Measurements from ENCODE around the gene SLC35G2. TPM values are rescaled to one million over a fixed set of nuclear protein-coding genes. Genes with fewer than 3 reads are reported as not detected.

SLC35G2 gene
- total RNA-seq, 4 donors from 2014 or later: 15.1 to 26.1 (median 20.0) TPM

DNA sequence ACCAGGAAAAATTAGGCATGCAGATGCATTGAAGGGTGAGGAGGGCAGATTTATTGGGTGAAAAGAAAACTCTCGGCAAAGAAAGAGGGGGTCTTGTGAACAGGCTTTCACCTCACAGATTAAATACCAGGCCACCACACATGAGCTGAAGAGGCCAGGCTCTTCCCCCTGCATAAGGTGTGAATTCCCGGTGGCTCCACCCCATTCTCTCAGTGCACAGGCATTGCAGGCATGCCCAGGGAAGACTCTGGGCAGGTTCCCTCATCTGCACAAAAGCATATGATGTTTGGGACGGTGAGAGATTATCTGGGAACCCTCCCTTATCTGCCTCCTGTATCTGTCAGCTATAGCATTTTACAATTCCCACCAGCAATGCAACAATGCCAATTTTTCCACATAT, 7.2 kb upstream of the SLC35G2 start:
- TF ChIP-seq, protein P1, sequence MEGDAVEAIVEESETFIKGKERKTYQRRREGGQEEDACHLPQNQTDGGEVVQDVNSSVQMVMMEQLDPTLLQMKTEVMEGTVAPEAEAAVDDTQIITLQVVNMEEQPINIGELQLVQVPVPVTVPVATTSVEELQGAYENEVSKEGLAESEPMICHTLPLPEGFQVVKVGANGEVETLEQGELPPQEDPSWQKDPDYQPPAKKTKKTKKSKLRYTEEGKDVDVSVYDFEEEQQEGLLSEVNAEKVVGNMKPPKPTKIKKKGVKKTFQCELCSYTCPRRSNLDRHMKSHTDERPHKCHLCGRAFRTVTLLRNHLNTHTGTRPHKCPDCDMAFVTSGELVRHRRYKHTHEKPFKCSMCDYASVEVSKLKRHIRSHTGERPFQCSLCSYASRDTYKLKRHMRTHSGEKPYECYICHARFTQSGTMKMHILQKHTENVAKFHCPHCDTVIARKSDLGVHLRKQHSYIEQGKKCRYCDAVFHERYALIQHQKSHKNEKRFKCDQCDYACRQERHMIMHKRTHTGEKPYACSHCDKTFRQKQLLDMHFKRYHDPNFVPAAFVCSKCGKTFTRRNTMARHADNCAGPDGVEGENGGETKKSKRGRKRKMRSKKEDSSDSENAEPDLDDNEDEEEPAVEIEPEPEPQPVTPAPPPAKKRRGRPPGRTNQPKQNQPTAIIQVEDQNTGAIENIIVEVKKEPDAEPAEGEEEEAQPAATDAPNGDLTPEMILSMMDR (IDR thresholded peaks at IDR 0.05; ENCODE audit: low read depth): no peak

DNA sequence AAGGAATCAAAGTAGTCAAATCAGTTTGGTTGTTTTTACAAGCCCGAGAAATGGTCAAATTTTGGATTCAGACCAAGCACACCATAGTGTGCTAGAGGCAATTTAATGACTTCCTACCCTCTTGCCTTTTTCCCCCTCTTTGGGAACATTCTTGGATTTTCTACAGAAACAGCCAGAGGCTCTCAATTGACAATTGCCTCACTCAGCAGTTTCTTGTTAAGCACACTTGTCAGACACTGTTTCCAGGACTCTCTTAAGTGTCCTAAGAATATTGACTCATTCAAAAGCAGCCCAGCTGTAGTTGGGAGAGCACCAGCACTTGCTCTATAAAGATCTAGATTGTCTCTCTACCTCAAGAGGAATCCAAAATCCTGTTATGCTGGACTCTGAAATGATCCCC, 1.5 kb upstream of the SLC35G2 start:
- TF ChIP-seq, protein P1 (IDR thresholded peaks at IDR 0.05; ENCODE audit: low read depth): no peak

DNA sequence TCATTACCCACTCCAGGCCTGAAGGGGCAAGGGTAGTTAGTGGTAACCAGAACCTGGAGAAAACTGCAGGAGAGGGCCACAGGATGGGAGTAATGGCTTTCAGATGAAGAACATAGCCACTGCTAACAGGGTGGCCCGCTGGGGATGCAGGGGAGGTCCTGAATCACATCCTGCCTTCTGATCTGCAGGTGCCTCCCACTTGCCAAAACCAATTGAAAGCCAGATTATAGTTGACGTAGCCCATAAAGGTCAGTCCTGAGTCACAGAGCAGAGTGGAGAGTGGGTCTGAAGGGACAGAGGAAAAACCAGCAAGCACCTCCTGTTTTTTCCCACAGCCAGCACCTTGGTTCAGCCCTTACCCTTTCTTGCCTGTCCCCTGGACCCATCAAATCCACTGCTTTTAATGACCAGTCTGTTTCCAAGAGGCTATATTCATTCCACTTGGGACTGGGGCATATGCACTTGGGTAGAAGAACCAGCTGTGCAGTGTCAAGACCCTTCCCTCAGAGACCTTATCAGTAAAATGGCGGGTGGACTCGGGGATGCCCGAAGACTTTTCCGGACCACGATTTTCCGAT, 646 bp upstream of the SLC35G2 start:
- TF ChIP-seq, protein P1 (IDR thresholded peaks at IDR 0.05; ENCODE audit: low read depth): no peak

DNA sequence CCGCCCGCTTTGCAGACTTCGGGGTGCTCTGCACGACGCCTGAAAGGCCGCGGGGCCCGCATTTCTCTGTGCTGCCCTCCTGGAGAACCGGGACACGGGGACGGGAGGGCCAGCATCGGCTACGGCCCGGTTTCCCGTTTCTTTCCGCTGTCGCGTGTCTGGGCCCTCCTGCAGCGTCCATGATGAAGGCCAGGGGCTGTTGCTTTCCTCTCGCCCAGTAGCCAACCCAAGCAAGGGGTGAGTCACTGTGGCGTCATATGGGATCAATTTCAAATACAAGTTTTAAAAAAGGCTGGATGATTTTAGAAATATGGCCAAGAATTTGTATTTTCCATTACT, 435 bp downstream of the SLC35G2 start:
- TF ChIP-seq, protein P1 (IDR thresholded peaks at IDR 0.05; ENCODE audit: low read depth): no peak

DNA sequence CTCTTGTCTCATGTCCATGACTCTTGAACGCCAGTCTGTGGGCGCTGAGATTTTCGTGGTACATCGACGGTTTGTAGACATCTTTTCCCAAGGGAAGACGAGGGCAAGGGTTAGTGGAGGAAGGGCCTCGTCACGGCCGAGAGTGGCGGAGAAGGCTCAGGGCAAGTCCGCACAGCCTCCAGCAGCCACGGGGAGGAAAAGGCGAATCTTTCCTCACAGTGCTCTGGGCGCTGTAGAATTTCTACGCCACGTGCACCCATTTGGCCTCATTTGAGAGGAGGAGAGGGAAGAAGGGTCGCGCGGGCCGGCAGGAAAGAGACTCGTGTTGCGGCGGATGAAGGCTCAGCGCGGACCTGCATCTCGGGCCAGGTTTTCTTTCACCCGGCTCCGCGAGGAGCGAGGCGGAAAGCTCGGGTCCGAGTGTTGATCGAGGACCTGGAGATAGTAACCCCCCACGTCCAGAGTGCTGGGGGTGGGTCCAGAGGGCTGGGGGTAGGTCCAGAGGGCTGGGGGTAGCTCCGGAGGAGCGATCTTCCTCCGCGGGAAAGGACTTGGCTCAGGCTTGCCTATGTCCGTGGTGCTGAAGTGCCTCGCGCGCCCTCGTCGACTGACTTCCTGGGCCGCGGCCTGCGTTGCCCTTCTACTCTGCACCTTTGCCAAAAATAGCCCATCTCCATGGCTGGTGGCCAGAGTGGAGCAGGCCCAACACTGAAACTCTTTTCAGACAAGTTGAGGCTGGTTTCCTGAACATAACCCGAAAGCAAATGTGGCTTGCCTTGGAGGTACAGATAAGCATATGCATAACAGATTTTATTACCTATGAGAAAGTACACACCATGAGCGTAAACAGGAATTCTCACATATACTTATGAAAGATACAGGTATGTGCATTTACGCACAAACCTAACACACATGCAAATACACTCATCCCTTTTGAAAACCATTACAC, 1.1 kb downstream of the SLC35G2 start:
- TF ChIP-seq, protein P1 (IDR thresholded peaks at IDR 0.05; ENCODE audit: low read depth): no peak

DNA sequence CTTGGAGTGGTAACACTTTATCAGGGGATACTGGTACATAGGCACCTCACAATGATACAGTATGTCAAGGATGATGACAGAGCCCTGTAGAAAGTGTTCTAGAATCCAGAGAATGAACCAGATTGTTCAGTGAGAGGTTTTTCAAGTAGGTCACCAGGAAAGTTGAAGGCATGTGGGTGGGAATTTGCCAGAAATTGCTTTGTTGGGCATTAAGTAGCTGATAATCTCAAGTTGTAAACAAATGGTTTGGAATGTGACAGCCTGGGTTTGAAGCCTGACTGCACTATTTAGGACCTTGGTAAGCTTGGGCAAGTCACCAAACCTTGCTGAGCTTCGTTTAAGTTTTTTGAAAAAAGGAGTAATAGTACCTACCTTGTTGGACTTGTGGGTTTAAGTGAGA, 12.5 kb downstream of the SLC35G2 start:
- TF ChIP-seq, protein P1 (IDR thresholded peaks at IDR 0.05; ENCODE audit: low read depth): no peak

DNA sequence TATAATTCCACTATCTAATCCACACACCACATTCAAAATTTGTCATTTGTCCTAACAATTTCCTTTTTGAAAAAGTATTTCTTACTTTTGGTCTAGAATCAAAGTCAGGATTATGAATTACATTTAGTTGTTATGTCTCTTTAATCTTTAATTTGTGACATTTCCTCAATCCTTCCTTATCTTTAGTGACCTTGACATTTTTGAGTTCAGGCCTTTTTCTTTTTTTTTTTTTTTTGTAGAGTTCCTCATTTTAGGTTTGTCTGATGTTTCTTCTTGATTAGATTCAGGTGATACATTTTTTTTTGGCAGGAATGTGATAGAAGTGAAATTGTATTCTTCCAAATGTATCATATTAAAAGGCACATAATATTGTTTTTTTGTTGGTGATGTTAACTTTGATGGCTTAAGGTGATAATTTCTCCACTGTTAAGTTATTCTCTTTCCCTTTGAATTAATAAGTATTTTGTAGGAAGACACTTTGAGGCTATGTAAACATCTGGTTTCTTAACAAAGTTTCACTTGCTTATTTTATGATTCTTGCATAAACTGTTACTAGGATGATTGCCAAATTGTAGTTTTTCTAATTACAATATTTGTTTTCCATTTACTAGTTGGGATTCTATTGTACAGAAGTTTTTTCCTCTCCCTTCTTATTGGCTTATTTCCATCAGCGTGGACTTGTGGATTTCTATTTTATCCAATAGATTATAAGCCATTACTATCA, 16.3 kb downstream of the SLC35G2 start:
- TF ChIP-seq, protein P1 (IDR thresholded peaks at IDR 0.05; ENCODE audit: low read depth): no peak
